A549 (cell line): ENCODE data around the gene FOXO6.

Experiments
- CEBPB ChIP-seq, 2 experiments: fragments of >200 bp in 1 of 2; sonication (Bioruptor Twin) in 1 of 2; formaldehyde crosslinking in 1 of 2; IDR thresholded peaks; 2 replicates each; pipeline ENCODE4 v1.6.1; 2012 to 2016
- CTCF ChIP-seq: fragments of >200 bp; sonication (Bioruptor Twin); formaldehyde crosslinking; IDR thresholded peaks from 3 replicates; pipeline ENCODE4 v1.5.1; 2016
- EP300 ChIP-seq, 2 experiments: fragments of >200 bp; sonication (Bioruptor Twin); formaldehyde crosslinking; IDR thresholded peaks; 2 replicates in 1 of 2; 3 replicates in 1 of 2; pipeline ENCODE4 v1.6.1; 2016 to 2017
- REST ChIP-seq: fragments of 200-600 bp; sonication (generic); IDR thresholded peaks from 2 replicates; pipeline ENCODE4 v1.6.1; 2016; ENCODE audit warnings: antibody characterized with exemption, mild to moderate bottlenecking, moderate library complexity

GRCh38 chr1:41370756-41371420 is 9.7 kb downstream of the FOXO6 start:
- TF ChIP-seq REST (no peak), EP300 (IDR thresholded peaks at IDR 0.05) (no peak), CTCF (no peak), CEBPB (IDR thresholded peaks at IDR 0.05) (no peak)
